NCI-H1092 treated with DMSO at 0.1 percent for 48 hours (cell line): ENCODE measurements around the gene FANCL.
"Not testable (repeated sequence)": the region's sequence is repeated elsewhere in the genome, so short reads cannot be mapped to it uniquely, and the experiment has no call there.

Experiments
- DNase-seq: peaks from one replicate; lab custom pipeline; 2025; lab: John Stamatoyannopoulos, UW

Gene FANCL

DNA sequence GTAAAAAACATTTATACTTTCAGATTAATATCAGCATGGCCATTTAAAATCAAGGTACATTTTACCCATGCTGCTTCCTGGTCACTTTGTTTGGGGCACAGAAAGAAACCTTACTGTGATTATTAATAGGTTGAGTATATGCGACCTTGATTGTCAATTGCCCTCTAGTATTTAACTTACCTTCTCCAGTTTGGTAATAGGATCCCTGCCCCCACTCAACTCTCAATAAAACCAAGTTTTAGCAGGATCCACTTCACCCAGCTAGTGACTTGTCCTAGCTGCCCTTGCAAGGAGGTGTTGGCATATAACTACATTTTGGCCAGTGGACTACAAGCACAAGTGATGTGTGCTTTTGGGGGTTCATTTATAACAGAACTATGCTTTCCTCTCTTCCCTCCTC, 34.3 kb downstream of the FANCL start:
- DNase-seq: no peak

DNA sequence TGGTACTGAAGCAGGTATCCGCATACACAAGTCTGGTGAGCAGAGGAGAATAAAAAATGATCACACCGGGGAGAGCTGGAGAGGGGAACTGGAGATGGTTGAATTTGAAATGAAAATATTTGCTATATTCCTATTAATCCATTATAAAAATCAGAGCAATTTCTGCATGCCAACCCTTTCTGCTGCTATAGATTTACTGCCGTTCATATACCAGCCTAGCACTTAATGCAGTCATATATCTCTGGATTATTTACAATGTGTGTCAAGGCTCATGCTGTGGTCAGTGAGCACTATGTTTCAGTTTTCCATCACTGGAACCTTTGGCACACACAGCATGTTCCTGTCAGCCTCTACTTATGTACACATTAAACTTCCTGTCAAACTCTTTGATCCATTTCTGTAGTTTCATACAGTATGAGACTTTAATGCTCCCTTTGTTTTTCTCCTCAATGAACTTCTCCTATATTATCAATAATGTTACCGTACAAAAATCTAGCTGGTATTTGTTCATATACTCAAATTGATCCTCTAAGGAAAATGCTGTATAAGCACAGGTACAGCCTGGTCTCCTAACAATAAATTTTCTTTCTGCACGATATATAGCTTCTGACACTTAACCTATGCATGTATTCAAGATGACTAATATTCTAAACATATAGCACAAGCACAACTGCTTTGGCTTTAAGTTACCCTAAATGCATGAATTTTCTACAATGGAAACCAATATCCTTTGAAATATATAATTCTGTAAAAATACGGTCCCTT, 36.7 kb downstream of the FANCL start:
- DNase-seq: no peak

DNA sequence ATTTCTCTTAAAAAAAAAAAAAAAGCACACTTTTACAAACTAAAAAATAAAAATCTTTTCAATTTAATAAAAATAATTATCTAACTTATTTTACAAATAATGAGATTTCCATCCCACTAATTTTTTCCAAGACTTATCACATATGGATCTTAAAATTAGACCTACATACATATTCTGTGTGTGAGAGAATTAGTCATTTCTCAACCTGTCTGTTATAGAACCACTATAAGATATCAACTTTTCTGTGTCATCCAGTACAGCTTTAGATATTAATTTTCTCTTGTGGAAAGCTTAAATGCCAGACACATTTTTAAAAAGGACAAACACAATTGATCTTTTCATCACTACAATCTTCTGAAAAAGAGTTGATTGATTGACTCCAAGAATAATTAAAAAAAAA, 38.1 kb downstream of the FANCL start:
- no peak for DNase-seq

DNA sequence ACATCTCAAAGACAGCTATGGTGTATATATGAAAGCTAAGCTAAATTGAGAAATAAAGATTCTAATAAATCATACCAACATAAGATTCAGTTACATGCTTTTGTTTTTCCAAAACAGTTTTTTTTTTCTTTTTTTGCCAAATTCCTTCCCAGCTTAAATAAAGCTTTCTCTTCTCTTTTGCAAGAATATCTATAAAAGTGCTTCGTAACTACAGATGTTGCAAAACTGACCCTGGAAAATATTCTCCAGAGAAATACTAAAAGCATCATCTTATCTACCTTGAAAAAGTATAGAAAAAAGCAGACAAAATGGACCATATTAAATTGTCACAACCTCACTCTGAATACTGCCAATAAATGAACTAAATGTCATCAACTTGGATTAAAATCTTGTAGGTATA, 38.7 kb downstream of the FANCL start:
- DNase-seq: no peak

DNA sequence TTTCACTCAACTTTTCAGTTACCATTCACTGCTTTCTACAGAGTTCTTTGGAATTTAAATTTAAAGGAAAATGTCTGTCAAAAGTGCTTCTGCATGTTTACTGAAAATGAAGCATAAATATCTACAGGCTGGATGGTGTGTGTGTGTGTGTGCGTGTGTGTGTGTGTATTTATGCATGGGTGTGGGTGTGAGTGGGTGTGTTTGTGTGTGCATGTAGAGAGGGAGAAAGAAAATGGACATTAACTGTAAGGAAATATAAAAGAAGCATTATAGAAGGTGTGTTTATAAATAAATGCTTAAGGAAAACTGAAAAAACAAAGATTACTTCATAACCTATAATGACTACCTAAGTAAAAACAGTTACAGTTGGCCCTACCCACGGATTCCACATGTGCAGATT, 43.2 kb downstream of the FANCL start:
- no peak for DNase-seq

DNA sequence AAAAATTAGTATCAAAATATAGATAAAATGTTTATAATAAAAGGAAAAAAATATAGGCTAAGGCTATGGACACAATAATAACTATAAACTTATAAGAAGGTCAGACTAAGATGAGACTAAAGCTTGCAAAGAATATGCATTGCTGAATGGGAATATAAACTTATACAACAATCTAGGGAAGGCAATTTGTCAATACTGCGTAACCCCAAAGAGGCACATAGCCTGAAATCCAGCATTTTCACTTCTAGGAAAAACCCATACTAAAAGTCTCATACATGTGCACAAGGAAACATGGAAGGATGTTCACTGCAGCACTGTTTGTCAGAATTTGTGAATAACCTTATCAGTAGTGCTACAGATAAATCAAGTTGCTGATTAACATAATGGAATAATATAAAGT, 45.5 kb downstream of the FANCL start:
- no peak for DNase-seq

DNA sequence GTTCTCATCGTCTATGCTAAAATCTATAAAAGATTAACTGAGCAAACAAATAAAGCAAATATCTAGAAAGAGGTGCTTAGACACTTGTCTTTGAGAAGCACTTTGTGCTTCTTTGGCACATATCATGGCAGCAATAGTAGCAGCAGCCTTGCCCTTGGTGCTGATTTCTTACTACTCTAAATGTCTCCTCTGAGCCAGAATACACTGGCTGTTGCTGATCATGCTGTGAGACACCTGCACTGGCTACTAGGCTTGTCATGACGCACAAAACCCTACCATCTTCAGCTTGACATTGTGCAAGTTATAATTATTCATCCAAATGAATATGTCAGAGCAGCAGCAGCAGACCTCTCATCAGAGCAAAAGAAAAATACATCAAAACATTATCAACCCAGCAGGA, 46.7 kb downstream of the FANCL start:
- DNase-seq: no peak

DNA sequence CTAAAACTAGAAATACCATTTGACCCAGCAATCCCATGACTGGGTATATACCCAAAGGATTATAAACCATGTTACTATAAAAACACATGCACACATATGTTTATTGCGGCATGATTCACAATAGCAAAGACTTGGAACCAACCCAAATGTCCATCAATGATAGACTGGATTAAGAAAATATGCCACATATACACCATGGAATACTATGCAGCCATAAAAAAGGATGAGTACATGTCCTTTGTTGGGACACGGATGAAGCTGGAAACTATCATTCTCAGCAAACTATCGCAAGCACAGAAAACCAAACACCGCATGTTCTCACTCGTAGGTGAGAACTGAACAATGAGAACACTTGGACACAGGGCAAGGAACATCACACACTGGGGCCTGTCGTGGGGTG, 54.1 kb downstream of the FANCL start:
- not testable (repeated sequence) for DNase-seq

DNA sequence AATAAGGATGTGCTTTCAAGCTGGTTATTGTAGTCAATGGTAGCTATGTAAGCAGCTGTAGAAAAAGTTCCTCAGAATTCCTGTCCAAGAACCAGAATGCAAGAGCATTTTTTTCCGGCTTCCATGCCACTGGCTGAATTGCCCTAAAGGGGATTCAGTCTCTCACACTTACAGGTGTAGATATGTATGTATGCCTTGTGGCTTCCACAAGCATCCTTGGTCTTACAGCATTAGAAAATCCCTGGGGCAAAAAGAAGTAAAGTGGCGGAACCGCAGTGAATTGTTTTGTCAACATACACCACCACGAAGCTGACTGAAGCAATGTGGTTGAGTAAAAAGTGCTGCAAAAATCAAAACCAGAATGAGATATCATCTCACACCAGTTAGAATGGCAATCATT, 54.6 kb downstream of the FANCL start:
- DNase-seq: no peak

DNA sequence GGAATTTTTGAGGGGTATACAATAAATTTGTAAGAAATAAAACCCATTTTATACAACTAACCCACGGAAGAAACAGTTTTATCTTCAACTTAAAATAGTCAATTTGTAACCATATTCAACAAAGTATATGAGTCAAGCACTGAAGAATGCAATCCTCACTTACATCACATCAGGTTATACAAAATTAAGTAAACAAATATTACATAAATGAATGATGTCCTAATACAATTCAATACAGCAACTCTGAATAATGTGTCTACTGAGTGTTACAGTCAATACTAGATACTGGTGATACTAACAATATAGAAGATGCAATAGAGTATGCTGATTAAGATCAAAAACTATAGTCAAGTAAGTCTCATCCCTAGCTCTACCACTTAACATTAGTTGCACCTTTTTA, 58.6 kb downstream of the FANCL start:
- DNase-seq: no peak

DNA sequence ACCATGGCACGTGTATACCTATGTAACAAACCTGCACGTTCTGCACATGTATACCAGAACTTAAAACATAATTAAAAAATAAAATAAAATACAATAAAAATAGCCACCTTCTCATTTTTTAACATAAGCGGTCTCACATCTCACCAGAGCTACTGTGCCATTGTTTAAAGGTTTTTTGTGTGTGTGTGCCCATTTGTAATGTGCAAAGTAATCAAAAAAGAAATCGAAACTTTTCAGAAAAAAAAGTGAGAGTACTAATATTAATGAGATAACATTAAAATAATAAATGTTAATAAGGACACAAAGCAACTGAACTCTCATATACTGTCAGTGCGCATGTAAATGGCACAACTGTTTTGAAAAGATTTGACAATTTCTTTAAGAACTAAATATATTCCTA, 60.5 kb downstream of the FANCL start:
- no peak for DNase-seq

DNA sequence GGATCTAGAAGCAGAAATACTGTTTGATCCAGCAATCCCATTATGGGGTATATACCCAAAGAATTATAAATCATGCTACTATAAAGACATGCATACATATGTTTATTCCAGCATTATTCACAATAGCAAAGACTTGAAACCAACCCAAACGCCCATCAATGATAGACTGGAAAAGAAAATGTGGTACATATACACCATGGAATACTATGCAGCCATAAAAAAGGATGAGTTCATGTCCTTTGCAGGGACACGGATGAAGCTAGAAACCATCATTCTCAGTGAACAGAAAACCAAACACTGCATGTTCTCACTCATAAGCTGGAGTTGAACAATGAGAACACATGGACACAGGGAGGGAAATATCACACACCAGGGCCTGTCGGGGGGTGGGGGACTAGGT, 61.0 kb downstream of the FANCL start:
- DNase-seq: not testable (repeated sequence)

DNA sequence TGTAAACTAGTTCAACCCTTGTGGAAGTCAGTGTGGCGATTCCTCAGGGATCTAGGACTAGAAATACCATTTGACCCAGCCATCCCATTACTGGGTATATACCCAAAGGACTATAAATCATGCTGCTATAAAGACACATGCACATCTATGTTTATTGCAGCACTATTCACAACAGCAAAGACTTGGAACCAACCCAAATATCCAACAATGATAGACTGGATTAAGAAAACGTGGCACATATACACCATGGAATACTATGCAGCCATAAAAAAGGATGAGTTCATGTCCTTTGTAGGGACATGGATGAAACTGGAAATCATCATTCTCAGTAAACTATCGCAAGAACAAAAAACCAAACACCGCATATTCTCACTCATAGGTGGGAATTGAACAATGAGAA, 63.9 kb downstream of the FANCL start:
- not testable (repeated sequence) for DNase-seq

DNA sequence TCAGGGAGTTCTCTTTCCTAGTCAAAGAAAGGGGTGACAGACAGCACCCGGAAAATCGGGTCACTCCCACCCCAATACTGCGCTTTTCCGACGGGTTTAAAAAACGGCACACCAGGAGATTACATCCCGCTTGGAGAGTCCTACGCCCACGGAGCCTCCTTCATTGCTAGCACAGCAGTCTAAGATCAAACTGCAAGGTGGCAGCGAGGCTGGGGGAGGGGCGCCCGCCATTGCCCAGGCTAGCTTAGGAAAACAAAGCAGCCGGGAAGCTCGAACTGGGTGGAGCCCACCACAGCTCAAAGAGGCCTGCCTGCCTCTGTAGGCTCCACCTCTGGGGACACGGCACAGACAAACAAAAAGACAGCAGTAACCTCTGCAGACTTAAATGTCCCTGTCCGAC, 69.3 kb downstream of the FANCL start:
- DNase-seq: not testable (repeated sequence)

DNA sequence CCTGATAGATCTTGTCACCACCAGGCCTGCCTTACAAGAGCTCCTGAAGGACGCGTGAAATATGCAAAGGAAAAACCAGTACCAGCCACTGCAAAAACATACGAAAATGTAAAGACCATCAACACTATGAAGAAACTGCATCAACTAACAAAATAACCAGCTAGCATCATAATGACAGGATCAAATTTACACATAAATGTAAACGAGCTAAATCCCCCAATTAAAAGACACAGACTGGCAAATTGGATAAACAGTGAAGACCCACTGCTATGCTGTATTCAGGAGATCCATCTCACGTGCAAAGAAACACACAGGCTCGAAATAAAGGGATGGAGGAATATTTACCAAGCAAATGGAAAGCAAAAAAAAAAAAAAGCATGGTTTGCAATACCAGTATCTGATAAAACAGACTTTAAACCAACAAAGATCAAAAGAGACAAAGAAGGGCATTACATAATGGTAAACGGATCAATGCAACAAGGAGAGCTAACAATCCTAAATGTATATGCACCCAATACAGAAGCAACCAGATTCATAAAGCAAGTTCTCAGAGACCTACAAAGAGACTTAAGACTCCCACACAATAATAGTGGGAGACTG, 70.7 kb downstream of the FANCL start:
- not testable (repeated sequence) for DNase-seq

DNA sequence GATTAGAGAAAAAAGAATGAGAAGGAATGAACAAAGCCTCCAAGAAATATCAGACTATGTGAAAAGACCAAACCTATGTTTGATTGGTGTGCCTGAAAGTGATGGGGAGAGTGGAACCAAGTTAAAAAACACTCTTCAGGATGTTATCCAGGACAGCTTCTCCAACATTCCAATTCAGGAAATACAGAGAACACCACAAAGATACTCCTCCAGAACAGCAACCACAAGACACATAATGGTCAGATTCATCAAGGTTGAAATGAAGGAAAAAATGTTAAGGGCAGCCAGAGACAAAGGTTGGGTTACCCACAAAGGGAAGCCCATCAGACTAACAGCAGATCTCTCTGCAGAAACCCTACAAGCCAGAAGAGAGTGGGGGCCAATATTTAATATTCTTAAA, 71.3 kb downstream of the FANCL start:
- DNase-seq: not testable (repeated sequence)

DNA sequence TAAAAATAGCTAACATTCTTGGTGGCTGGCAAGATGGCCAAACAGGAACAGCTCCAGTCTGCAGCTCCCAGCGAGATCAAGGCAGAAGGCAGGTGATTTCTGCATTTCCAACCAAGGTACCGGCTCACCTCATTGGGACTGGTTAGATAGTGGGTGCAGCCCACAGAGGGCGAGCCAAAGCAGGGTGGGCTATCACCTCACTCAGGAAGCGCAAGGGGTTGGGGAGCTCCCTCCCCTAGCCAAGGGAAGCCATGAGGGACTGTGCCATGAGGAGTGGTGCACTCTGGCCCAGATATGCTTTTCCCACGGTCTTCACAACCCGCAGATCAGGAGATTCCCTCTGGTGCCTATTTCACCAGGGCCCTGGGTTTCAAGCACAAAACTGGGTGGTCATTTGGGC, 73.0 kb downstream of the FANCL start:
- not testable (repeated sequence) for DNase-seq

DNA sequence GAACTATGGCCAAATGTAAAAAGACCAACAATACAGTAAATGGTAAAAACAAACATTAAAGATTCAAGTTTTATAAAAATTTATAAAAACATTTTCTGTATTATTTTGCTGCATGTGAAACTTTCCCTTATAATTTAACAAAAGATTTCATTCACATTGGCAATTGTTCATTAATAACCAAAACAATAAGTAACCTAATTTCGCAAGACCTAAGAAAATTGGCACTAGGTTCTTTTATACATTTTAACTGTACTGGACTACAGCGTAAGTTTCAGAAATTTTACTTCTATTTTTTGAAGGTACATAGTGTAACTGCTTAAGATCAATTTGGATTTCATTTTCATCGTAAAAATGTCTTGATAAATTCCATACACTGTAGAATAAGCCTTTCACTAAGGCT, 77.2 kb downstream of the FANCL start:
- no peak for DNase-seq

DNA sequence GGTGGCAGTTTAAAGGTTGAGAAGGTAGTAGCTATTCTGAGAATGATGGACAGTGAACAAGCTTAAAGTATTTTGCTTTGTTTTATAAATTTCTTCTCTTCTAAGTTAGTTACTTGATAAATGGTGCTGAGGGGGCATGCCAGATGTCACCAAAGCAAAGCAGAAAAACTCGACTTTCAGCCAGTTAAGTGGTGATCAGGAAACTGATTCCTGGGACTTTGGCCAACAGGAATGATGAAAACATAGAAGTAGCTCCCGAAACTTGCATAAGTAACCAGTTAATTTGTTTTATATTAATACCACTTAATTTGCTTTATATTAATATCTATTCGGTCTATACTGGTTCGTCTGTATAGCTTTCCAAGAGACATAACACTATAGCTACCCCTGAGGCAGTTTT, 82.6 kb downstream of the FANCL start:
- no peak for DNase-seq

DNA sequence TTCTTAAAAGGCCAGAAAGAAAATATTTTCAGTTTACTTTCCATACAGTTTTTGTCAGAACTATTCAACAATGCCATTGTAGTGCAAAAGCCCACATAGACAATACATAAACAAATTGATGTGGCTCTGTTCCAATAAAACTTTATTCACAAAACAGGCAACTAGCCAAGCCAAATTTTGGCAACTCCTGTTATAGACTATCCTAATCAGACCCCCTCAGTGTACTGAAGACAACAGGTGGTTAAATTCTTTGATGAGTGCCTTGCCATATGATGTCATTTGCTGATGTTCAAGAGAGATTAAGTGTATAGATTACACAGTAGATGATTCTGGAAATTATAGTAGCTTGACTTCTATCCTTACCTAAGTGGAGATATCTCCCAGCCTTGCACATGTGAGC, 83.4 kb downstream of the FANCL start:
- no peak for DNase-seq

DNA sequence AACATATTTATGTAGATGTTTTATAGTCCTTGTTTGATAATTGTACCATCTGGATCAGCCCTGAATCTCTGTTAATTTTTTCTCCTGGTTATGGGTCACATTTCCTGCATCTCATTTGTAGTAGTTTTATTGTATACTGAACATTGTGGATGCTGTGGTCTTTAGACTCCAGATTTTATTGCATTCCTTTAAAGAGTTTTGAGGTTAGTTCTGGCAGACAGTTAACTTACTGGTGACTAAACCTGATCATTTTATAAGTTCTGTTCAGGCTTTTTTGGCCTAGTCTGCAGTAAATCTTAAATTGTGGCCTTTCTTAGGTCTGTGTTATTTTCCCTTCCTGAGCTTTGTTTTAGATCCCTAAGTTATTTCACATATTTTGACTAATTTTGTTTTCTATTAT, 84.3 kb downstream of the FANCL start:
- no peak for DNase-seq

DNA sequence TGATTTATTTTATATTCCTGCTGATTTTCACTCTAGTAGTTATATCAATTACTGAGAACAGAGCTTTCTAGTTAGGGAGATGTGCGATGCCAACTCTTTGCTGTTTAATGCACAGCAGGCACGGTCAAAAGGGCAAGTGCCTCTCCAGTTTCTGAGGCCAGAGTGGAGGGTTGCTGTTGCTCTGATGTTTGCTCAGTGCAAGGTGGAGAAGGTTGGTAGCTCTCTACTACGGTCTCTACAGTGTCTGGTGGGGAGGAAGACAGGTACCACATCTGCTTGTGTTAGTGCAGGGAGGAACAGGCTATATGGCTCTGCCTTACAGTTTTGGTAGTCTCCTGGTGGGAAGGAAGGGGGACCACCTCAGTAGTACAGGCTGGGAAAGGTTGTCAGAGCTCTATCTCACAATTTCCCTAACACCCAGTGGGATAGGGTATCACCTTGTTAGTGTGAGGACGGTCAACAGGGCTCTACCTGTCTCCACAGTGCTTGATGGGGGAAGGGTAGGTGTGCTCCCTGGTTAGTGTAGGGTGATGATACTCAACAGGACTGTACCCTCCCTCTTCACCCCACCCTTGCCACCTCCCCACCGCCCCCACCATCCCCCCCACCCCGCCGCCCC, 85.9 kb downstream of the FANCL start:
- peak; percentile 59 for DNase-seq

DNA sequence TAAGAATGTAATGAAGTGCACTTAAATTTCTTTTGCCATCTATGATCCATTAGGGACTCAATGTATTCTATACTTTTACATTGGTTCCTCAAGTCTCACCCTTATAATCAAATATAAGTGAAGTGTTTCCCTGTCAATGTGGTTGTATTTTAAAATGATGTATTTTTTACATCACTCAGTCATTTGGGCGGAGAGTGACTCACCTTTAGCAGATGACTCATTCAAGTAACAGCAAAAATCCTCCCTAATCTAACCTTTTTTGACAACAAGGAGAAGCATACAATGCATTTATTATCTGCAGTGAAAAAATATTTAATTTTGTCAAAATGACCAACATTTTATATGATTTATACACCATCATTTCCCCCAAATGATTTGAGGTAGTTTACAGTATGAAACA, 94.4 kb downstream of the FANCL start:
- no peak for DNase-seq

DNA sequence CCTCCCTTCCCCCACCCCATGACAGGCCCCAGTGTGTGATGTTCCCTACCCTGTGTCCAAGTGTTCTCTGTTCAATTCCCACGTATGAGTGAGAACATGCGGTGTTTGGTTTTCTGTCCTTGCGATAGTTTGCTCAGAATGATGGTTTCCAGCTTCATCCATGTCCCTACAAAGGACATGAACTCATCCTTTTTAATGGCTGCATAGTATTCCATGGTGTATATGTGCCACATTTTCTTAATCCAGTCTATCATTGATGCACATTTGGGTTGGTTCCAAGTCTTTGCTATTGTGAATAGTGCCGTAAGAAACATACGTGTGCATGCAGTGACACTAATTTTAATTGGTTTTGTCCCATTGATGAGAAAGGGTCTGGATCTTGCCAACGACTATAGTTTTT, 95.4 kb downstream of the FANCL start:
- DNase-seq: not testable (repeated sequence)
